IMR-90 (cell line): Measurements from ENCODE around the gene UBL3. TPM values are rescaled to one million over a fixed set of nuclear protein-coding genes. Genes with fewer than 3 reads are reported as not detected.

Source experiments
- ATAC-seq: fragments of 200-7000 bp; cut with Tn5 transposase; 2 replicates; pipeline ENCODE4 v1.9.1; 2020; ENCODE audit warnings: low read depth, mild to moderate bottlenecking, moderate library complexity
- BruUV-seq: library from RNA; stranded (reverse); fragments of 400-500 nt; replicated peaks from 2 replicates; lab custom pipeline; 2021; lab: Mats Ljungman, UMichigan
- CTCF ChIA-PET: fragments of 300-600 bp; formaldehyde crosslinking; extraction: SDS; loops from one replicate; lab custom pipeline; 2021; ENCODE audit warnings: antibody characterized with exemption; lab: Yijun Ruan, JAX
- POLR2A ChIA-PET: fragments of 300-600 bp; sonication (Branson Sonifier 250); formaldehyde crosslinking; loops from one replicate; lab custom pipeline; 2022; ENCODE audit warnings: antibody characterized with exemption; ENCODE audit not compliant: unreplicated experiment; lab: Charles Lee
- DNase-seq: peaks from one replicate; pipeline ENCODE4 v3.0.0; 2013
- H2AFZ ChIP-seq: replicated peaks from 2 replicates; pipeline ENCODE3; 2013; ENCODE audit warnings: low read length, mild to moderate bottlenecking; ENCODE audit not compliant: poor library complexity
- H2AK5ac ChIP-seq: 2 replicates; pipeline ENCODE4 v1.6.1; 2013; ENCODE audit warnings: low read depth, low read length, inconsistent platforms
- H2AK9ac ChIP-seq: replicated peaks from 2 replicates; pipeline ENCODE3; 2013; ENCODE audit warnings: mild to moderate bottlenecking, low read depth, low read length, moderate library complexity; ENCODE audit not compliant: poor library complexity
- H2BK120ac ChIP-seq: 2 replicates; pipeline ENCODE4 v1.6.1; 2013; ENCODE audit warnings: low read depth, low read length, inconsistent platforms
- H2BK15ac ChIP-seq: 3 replicates; pipeline ENCODE4 v1.6.1; 2013; ENCODE audit warnings: low read depth, low read length, inconsistent platforms
- H2BK20ac ChIP-seq: 2 replicates; pipeline ENCODE4 v1.6.1; 2013; ENCODE audit warnings: low read depth, mild to moderate bottlenecking, inconsistent platforms, low read length, moderate library complexity
- H2BK5ac ChIP-seq: 2 replicates; pipeline ENCODE4 v1.6.1; 2013; ENCODE audit warnings: mild to moderate bottlenecking, low read depth, low read length, inconsistent platforms; ENCODE audit not compliant: poor library complexity, severe bottlenecking
- H3K14ac ChIP-seq: replicated peaks from 2 replicates; pipeline ENCODE4 v1.6.1; 2013; ENCODE audit warnings: low read depth, low read length, inconsistent platforms
- H3K18ac ChIP-seq: 2 replicates; pipeline ENCODE4 v1.6.1; 2013; ENCODE audit warnings: low read depth, low read length, control low read depth
- H3K23ac ChIP-seq: 2 replicates; pipeline ENCODE4 v1.6.1; 2013; ENCODE audit warnings: low read depth, low read length, inconsistent platforms
- H3K27ac ChIP-seq: 2 replicates; pipeline ENCODE4 v1.5.1; 2013; ENCODE audit warnings: mild to moderate bottlenecking, control low read depth, low read length; ENCODE audit not compliant: insufficient read depth
- H3K27me3 ChIP-seq: 2 replicates; pipeline ENCODE4 v1.6.1; 2013; ENCODE audit warnings: low read length; ENCODE audit not compliant: control insufficient read depth, insufficient read depth
- H3K36me3 ChIP-seq: 2 replicates; pipeline ENCODE4 v1.6.1; 2013; ENCODE audit warnings: low read length, mixed read lengths; ENCODE audit not compliant: control insufficient read depth, insufficient read depth
- H3K4ac ChIP-seq: 2 replicates; pipeline ENCODE4 v1.6.1; 2013; ENCODE audit warnings: low read depth, low read length, inconsistent platforms
- H3K4me1 ChIP-seq: 2 replicates; pipeline ENCODE4 v1.6.1; 2013; ENCODE audit warnings: low read length, mixed read lengths; ENCODE audit not compliant: control insufficient read depth, insufficient read depth
- H3K4me2 ChIP-seq: 2 replicates; pipeline ENCODE4 v1.6.1; 2013; ENCODE audit warnings: low read depth, mild to moderate bottlenecking, control low read depth, low read length, moderate library complexity
- H3K4me3 ChIP-seq: 2 replicates; pipeline ENCODE4 v1.5.1; 2013; ENCODE audit warnings: low read depth, mild to moderate bottlenecking, control low read depth, low read length, moderate library complexity; ENCODE audit not compliant: insufficient read depth
- H3K56ac ChIP-seq: 2 replicates; pipeline ENCODE4 v1.6.1; 2013; ENCODE audit warnings: low read length, inconsistent platforms; ENCODE audit not compliant: insufficient read depth; ENCODE audit errors: extremely low read depth
- H3K79me1 ChIP-seq, 2 experiments: 2 replicates each; pipeline ENCODE4 v1.6.1; 2013; ENCODE audit warnings: low read length in 2 of 2, inconsistent platforms in 1 of 2, low read depth in 1 of 2
- H3K9ac ChIP-seq: 2 replicates; pipeline ENCODE4 v1.6.1; 2013; ENCODE audit warnings: low read depth, low read length, control low read depth
- H3K9me1 ChIP-seq: 2 replicates; pipeline ENCODE4 v1.6.1; 2013; ENCODE audit warnings: low read length, inconsistent platforms; ENCODE audit not compliant: insufficient read depth
- H3K9me3 ChIP-seq: 2 replicates; pipeline ENCODE4 v1.6.1; 2013; ENCODE audit warnings: low read length; ENCODE audit not compliant: control insufficient read depth, insufficient read depth
- H4K20me1 ChIP-seq: 2 replicates; pipeline ENCODE4 v1.6.1; 2013; ENCODE audit warnings: low read length, inconsistent platforms; ENCODE audit not compliant: insufficient read depth
- H4K5ac ChIP-seq: 2 replicates; pipeline ENCODE4 v1.6.1; 2013; ENCODE audit warnings: mild to moderate bottlenecking, low read depth, low read length, control low read depth
- H4K8ac ChIP-seq, 2 experiments: 2 replicates each; pipeline ENCODE4 v1.6.1; 2013; ENCODE audit warnings: low read depth in 2 of 2, low read length in 2 of 2, control low read depth in 1 of 2, inconsistent platforms in 1 of 2
- H4K91ac ChIP-seq: 2 replicates; pipeline ENCODE4 v1.6.1; 2013; ENCODE audit warnings: low read depth, low read length, inconsistent platforms; ENCODE audit not compliant: insufficient read depth
- CEBPB ChIP-seq: IDR thresholded peaks from 2 replicates; pipeline ENCODE4 v1.6.1; 2012; ENCODE audit warnings: low read depth, low read length, improper control_type of control experiment
- ELK1 ChIP-seq: fragments of 150-350 bp; IDR thresholded peaks from 2 replicates; pipeline ENCODE4 v1.6.1; 2016; ENCODE audit warnings: low read depth, mild to moderate bottlenecking, low read length, moderate library complexity, borderline replicate concordance
- NFE2L2 ChIP-seq: fragments of 150-350 bp; IDR thresholded peaks from 2 replicates; pipeline ENCODE4 v1.6.1; 2016; ENCODE audit warnings: low read depth, mild to moderate bottlenecking, low read length
- POLR2A ChIP-seq: IDR thresholded peaks from 2 replicates; pipeline ENCODE4 v1.6.1; 2012; ENCODE audit warnings: mild to moderate bottlenecking, low read depth, low read length
- RCOR1 ChIP-seq: IDR thresholded peaks from 2 replicates; pipeline ENCODE4 v1.6.1; 2012; ENCODE audit warnings: mild to moderate bottlenecking, low read length, improper control_type of control experiment; ENCODE audit not compliant: insufficient replicate concordance
- SMC3 ChIP-seq: fragments of 150-350 bp; IDR thresholded peaks from 2 replicates; pipeline ENCODE4 v1.6.1; 2016; ENCODE audit warnings: low read depth, mild to moderate bottlenecking, antibody characterized with exemption, low read length, moderate library complexity
- USF2 ChIP-seq: fragments of 150-350 bp; IDR thresholded peaks from 2 replicates; pipeline ENCODE4 v1.6.1; 2017; ENCODE audit warnings: mild to moderate bottlenecking, antibody characterized with exemption, low read length, low read depth
- WGBS, 2 experiments: methylation state at CpG; one replicate each; pipeline versions ENCODE4 v1.1.5 to v1.1.7; 2013; ENCODE audit warnings: missing lambda C conversion rate in 2 of 2; ENCODE audit not compliant: insufficient read length in 1 of 2; ENCODE audit errors: extremely low coverage in 2 of 2; 5-methylcytosine and 5-hydroxymethylcytosine counted together
- dilution Hi-C: fragments of 300-500 bp; cut with HindIII; formaldehyde crosslinking; loops from one replicate; pipeline ENCODE4 v1.14.3; 2018; ENCODE audit warnings: low sequenced_read_pairs; ENCODE audit not compliant: unreplicated experiment
- in situ Hi-C: fragments of 300-500 bp; cut with MboI; formaldehyde crosslinking; loops from 3 replicates; pipeline ENCODE4 v1.14.3; 2019; ENCODE audit warnings: low sequenced_read_pairs, inconsistent platforms, mixed read lengths
- intact Hi-C: fragments of 100-400 bp; cut with micrococcal nuclease; formaldehyde crosslinking; loops from 2 replicates; pipeline ENCODE4 v1.10.0; 2022
- polyA plus RNA-seq, 3 experiments: library from polyadenylated mRNA; depleted of rRNA; stranded (reverse); fragments of >200 nt; gene quantifications; 2 replicates each; pipeline ENCODE4 v1.2.3, GENCODE V29; 2012; ENCODE audit warnings: low replicate concordance in 1 of 3
- total RNA-seq: library from RNA; depleted of rRNA; stranded (reverse); fragments of >200 nt; gene quantifications from 2 replicates; pipeline ENCODE4 v1.2.3, GENCODE V29; 2012

The UBL3 gene
- total and polyA plus RNA-seq, 2 of the 4 experiments (the other 2 are of a cell fraction): 16.0 to 19.9 TPM

GRCh38 chr13:29817604-29818378 lies 32.6 kb downstream of the UBL3 start:
- Histone ChIP-seq H3K9ac (no peak overlapping the region), H3K4ac (no peak overlapping the region), H2BK20ac (no peak overlapping the region), H3K27ac (no peak overlapping the region), H3K4me1 (peaks cover 4% of the 10 kb centered on the region), H2BK15ac (no peak overlapping the region), H3K79me1 (peaks cover 12 to 39% of the 10 kb centered on the region in 2 experiments; a peak in 3 of 4 replicates), H2AFZ (no peak overlapping the region), H3K9me1 (no peaks in the 10 kb centered on the region), H3K27me3 (no peaks in the 10 kb centered on the region), H3K56ac (no peak overlapping the region), H4K91ac (no peak overlapping the region), H4K5ac (no peak overlapping the region), H4K20me1 (peaks cover 31% of the 10 kb centered on the region; the same call in 1 of the 2 replicates), H2BK120ac (no peak overlapping the region), H2AK5ac (no peak overlapping the region), H3K4me3 (no peak overlapping the region), H4K8ac (no peak overlapping the region), H3K14ac (no peak overlapping the region), H3K9me3 (no peaks in the 10 kb centered on the region), H3K23ac (no peak overlapping the region), H3K18ac (no peak overlapping the region), H3K36me3 (no peaks in the 10 kb centered on the region), H2BK5ac (no peak overlapping the region), H2AK9ac (no peak overlapping the region), H3K4me2 (peak overlapping the region; percentile 45; the same call in 1 of the 2 replicates)
- peak; percentile 23 for DNase-seq
- no TSS peak for BruUV-seq
- ATAC-seq: no peak
- WGBS, 2 experiments: no CpG with 5 or more reads among the region's 3 CpGs
- dilution Hi-C loops (no loop called here), intact Hi-C loops (no loop called here), in situ Hi-C loops (no loop called here)
- ChIA-PET CTCF (no interaction called here), POLR2A (no interaction called here)
- TF ChIP-seq ELK1 (no peak), RCOR1 (no peak), USF2 (no peak), NFE2L2 (no peak), CEBPB (no peak), POLR2A (no peak), SMC3 (no peak)
